ENCODE measurements around the gene TNFRSF19. TPM values are rescaled to one million over a fixed set of nuclear protein-coding genes. Genes with fewer than 3 reads are reported as not detected.

The TNFRSF19 gene
- total RNA-seq, 1 experiment from 2014 or later: 0.06 TPM

DNA sequence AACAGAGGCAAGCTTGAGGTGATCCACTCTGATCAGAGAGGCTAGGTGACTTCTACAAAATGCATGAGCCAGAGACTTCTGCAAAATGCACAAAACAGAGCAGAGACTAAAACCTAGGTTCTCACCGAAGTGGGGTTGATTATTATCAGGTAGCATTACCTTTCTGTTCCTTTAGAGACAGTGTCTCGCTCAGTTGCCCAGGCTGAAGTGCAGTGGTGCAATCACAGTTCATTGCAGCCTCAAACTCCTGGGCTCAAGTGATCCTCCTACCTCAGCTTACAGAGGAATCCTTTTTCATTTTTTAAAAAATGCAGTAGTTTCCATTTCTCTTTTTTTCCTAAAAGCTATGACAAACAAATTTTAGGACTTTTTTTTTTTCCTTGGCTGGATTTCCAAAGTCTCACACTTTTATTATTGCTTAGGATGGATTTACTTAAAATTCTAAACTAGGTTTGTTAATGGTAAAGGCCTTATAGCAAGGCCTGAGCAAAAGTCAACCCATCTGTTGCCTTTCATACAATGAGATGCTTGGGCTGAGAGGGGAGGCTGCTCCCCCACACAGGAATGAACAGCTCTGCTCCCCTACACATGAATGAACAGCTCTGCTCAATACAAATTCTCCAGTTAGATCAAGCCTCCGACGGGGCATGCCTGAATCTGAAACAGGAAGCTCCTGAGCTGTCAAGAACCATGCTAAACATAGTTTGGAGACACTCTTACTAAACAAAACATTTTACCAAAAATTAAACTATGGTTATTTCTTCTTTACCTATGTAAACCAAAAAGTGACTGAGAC, 18.8 kb upstream of the TNFRSF19 start:
- no peak overlapping the region for H3K27ac ChIP-seq (ENCODE audit: low read depth, low read length, poor library complexity, severe bottlenecking)
- H3K9me3 ChIP-seq (ENCODE audit: low read depth, low read length, poor library complexity, severe bottlenecking): no peaks in the 10 kb centered on the region
- peaks cover 46% of the 10 kb centered on the region for H3K27me3 ChIP-seq (replicated peaks; ENCODE audit: insufficient read depth, low read depth, low read length, poor library complexity)
- no peak overlapping the region for H3K4me3 ChIP-seq (ENCODE audit: low read depth, low read length, poor library complexity, severe bottlenecking)
- BruUV-seq (replicated peaks): no TSS peak
- ChIA-PET POLR2A (ENCODE audit: low non-redundant PET) (interaction anchor here (0.7 kb wide), 1 partner anchor 419 kb away, joined by 4 read pairs; no protein-coding TSS in a partner anchor), CTCF (no interaction called here)
- no peaks in the 10 kb centered on the region for H3K4me1 ChIP-seq (ENCODE audit: insufficient read depth, low read length, poor library complexity, severe bottlenecking)
- no peak for TF ChIP-seq CTCF (conservative IDR thresholded peaks at IDR 0.05; ENCODE audit: low read depth, low read length)
- TF ChIP-seq EZH2 (IDR thresholded peaks at IDR 0.05; ENCODE audit: borderline replicate concordance, low read depth, low read length, poor library complexity, severe bottlenecking): no peak
- no peaks in the 10 kb centered on the region for H3K36me3 ChIP-seq (ENCODE audit: insufficient read depth, low read length, poor library complexity, severe bottlenecking)
- no peak for DNase-seq (ENCODE audit: low spot score)
- intact Hi-C loops (cut with micrococcal nuclease; ENCODE audit: unreplicated experiment): no loop called here

- CTCF ChIA-PET: no interaction called here
- BruUV-seq (replicated peaks): no TSS peak
- H3K4me3 ChIP-seq (ENCODE audit: low read depth, low read length, poor library complexity, severe bottlenecking): no peak overlapping the region
- no peaks in the 10 kb centered on the region for H3K4me1 ChIP-seq (ENCODE audit: insufficient read depth, low read length, poor library complexity, severe bottlenecking)
- POLR2A ChIA-PET (ENCODE audit: low non-redundant PET): no interaction called here
- no peaks in the 10 kb centered on the region for H3K36me3 ChIP-seq (ENCODE audit: insufficient read depth, low read length, poor library complexity, severe bottlenecking)
- DNase-seq (ENCODE audit: low spot score): no peak
- no peak overlapping the region for H3K27ac ChIP-seq (ENCODE audit: low read depth, low read length, poor library complexity, severe bottlenecking)
- peaks cover 38% of the 10 kb centered on the region for H3K27me3 ChIP-seq (replicated peaks; ENCODE audit: insufficient read depth, low read depth, low read length, poor library complexity)
- no peak for TF ChIP-seq EZH2 (IDR thresholded peaks at IDR 0.05; ENCODE audit: borderline replicate concordance, low read depth, low read length, poor library complexity, severe bottlenecking)
- no peak for TF ChIP-seq CTCF (conservative IDR thresholded peaks at IDR 0.05; ENCODE audit: low read depth, low read length)
- intact Hi-C loops (cut with micrococcal nuclease; ENCODE audit: unreplicated experiment): no loop called here
- no peaks in the 10 kb centered on the region for H3K9me3 ChIP-seq (ENCODE audit: low read depth, low read length, poor library complexity, severe bottlenecking)
Measured at GRCh38 chr13:23552171-23552570, 18.0 kb upstream of the TNFRSF19 start.

DNA sequence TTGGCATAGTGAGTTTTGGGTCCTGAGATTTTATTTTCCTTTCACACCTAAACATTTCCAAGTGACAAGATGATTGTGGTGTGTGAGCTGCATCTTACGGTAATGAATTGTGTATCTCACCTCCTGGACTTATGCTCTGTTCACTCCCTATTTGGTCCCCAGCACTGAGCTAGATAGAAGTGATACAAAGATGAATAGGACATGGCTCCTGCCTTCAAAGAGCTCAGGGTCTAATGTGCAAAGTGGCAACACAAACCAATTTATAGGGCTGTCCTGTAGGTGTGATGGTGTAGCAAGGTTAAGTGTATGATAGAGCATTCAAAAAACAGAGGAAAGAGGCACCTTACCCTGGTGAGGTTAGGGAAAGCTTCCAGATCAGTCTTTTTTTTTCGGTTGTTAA, 17.6 kb upstream of the TNFRSF19 start:
- CTCF ChIA-PET: no interaction called here
- Histone ChIP-seq H3K4me3 (ENCODE audit: low read depth, low read length, poor library complexity, severe bottlenecking) (no peak overlapping the region), H3K27me3 (replicated peaks; ENCODE audit: insufficient read depth, low read depth, low read length, poor library complexity) (peaks cover 33% of the 10 kb centered on the region), H3K4me1 (ENCODE audit: insufficient read depth, low read length, poor library complexity, severe bottlenecking) (no peaks in the 10 kb centered on the region), H3K27ac (ENCODE audit: low read depth, low read length, poor library complexity, severe bottlenecking) (no peak overlapping the region), H3K36me3 (ENCODE audit: insufficient read depth, low read length, poor library complexity, severe bottlenecking) (no peaks in the 10 kb centered on the region), H3K9me3 (ENCODE audit: low read depth, low read length, poor library complexity, severe bottlenecking) (no peaks in the 10 kb centered on the region)
- POLR2A ChIA-PET (ENCODE audit: low non-redundant PET): no interaction called here
- TF ChIP-seq EZH2 (IDR thresholded peaks at IDR 0.05; ENCODE audit: borderline replicate concordance, low read depth, low read length, poor library complexity, severe bottlenecking) (no peak), CTCF (conservative IDR thresholded peaks at IDR 0.05; ENCODE audit: low read depth, low read length) (no peak)
- BruUV-seq (replicated peaks): no TSS peak
- no peak for DNase-seq (ENCODE audit: low spot score)
- intact Hi-C loops (cut with micrococcal nuclease; ENCODE audit: unreplicated experiment): no loop called here
